Sigmoid colon (tissue), 7 donors: ENCODE results near the gene SOX6. TPM values are rescaled to one million over a fixed set of nuclear protein-coding genes. Genes with fewer than 3 reads are reported as not detected.

Source experiments
- DNase-seq: peaks from one replicate; pipeline ENCODE4 v3.0.0-alpha.2; 2019
- H3K27ac ChIP-seq, 4 donors: fragments of 200-600 bp; sonication (generic); one replicate each; pipeline ENCODE4 v1.5.1; 2016 to 2019; ENCODE audit warnings: mild to moderate bottlenecking in 1 of 4
- H3K27me3 ChIP-seq, 3 donors: fragments of 200-600 bp; sonication (generic); one replicate each; pipeline ENCODE4 v1.5.1; 2019; ENCODE audit warnings: mild to moderate bottlenecking in 1 of 3
- H3K36me3 ChIP-seq, 4 donors: fragments of 200-600 bp; sonication (generic); one replicate each; pipeline ENCODE4 v1.5.1; 2016 to 2019
- H3K4me1 ChIP-seq, 4 donors: fragments of 200-600 bp; sonication (generic); one replicate each; pipeline ENCODE4 v1.5.1; 2017 to 2019
- H3K4me3 ChIP-seq, 4 donors: fragments of 200-600 bp; sonication (generic); one replicate each; pipeline ENCODE4 v1.5.1; 2017 to 2019; ENCODE audit warnings: mild to moderate bottlenecking in 2 of 4, moderate library complexity in 1 of 4
- H3K9me3 ChIP-seq, 4 donors: fragments of 200-600 bp in 3 of 4; sonication (generic) in 3 of 4; one replicate each; pipeline versions ENCODE4 v1.5.1 to v1.6.1; 2013 to 2019
- CTCF ChIP-seq, 4 experiments: fragments of 450-650 bp in 3 of 4; fragments of 200-600 bp in 1 of 4; IDR thresholded peaks; one replicate each; pipeline ENCODE4 v1.5.1; 2016 to 2019; ENCODE audit warnings: antibody characterized with exemption in 4 of 4, mild to moderate bottlenecking in 3 of 4, moderate library complexity in 2 of 4
- EP300 ChIP-seq, 4 donors: sonication (generic); formaldehyde crosslinking; IDR thresholded peaks; one replicate each; pipeline ENCODE4 v1.6.1; 2017; ENCODE audit warnings: antibody characterized with exemption in 4 of 4
- POLR2A ChIP-seq, 2 donors: fragments of 450-650 bp; IDR thresholded peaks; one replicate each; pipeline ENCODE4 v1.6.1; 2016; ENCODE audit warnings: antibody characterized with exemption in 2 of 2, mild to moderate bottlenecking in 2 of 2, moderate library complexity in 2 of 2
- POLR2AphosphoS5 ChIP-seq, 4 donors: sonication (generic); formaldehyde crosslinking; IDR thresholded peaks; one replicate each; pipeline ENCODE4 v1.6.1; 2017; ENCODE audit warnings: antibody characterized with exemption in 4 of 4
- WGBS, 2 donors: extraction: QIAGEN DNeasy Blood & Tissue Kit; methylation state at CpG; one replicate each; pipeline ENCODE4 v1.1.7; 2013; 5-methylcytosine and 5-hydroxymethylcytosine counted together
- intact Hi-C: fragments of 100-400 bp; cut with DNase I; formaldehyde crosslinking; loops from one replicate; pipeline ENCODE4 v1.15.1; 2023
- polyA plus RNA-seq, 3 donors: library from polyadenylated mRNA; stranded (reverse); fragments of 200-250 nt; gene quantifications; one replicate each; pipeline ENCODE4 v1.2.3, GENCODE V29; 2013
- total RNA-seq, 4 donors: library from RNA; depleted of rRNA; stranded (reverse); fragments of >200 nt; gene quantifications; one replicate each; pipeline ENCODE4 v1.1.0, GENCODE V29; 2016
- donor health status: healthy with polysubstance abuse.
- donor health status: Bipolar disorder and iron deficiency.
- donor health status: healthy.

The SOX6 gene
- total and polyA plus RNA-seq, 7 donors: 0.46 to 6.1 (median 1.7) TPM

GRCh38 chr11:16313846-16314245 is 42.5 kb downstream of the SOX6 start:
- H3K4me1 ChIP-seq: no peaks in the 10 kb centered on the region
- H3K36me3 ChIP-seq: no peaks in the 10 kb centered on the region
- TF ChIP-seq CTCF (IDR thresholded peaks at IDR 0.05) (no peak), POLR2A (IDR thresholded peaks at IDR 0.05) (no peak), POLR2AphosphoS5 (IDR thresholded peaks at IDR 0.05) (no peak), EP300 (IDR thresholded peaks at IDR 0.05) (no peak)
- H3K9me3 ChIP-seq: no peaks in the 10 kb centered on the region
- 51 to 82% methylated on average over 1 of the region's 1 CpG for WGBS, 2 donors
- no peak overlapping the region for H3K27ac ChIP-seq
- no peak overlapping the region for H3K4me3 ChIP-seq
- intact Hi-C loops: no loop called here
- DNase-seq: no peak
- no peaks in the 10 kb centered on the region for H3K27me3 ChIP-seq

GRCh38 chr11:16312233-16312765 is 44.0 kb downstream of the SOX6 start:
- TF ChIP-seq POLR2A (IDR thresholded peaks at IDR 0.05): no peak
- no peak for TF ChIP-seq CTCF (IDR thresholded peaks at IDR 0.05)
- no peak for TF ChIP-seq POLR2AphosphoS5 (IDR thresholded peaks at IDR 0.05)
- TF ChIP-seq EP300 (IDR thresholded peaks at IDR 0.05): no peak
- no peak for DNase-seq
- intact Hi-C loops: no loop called here
- 79 to 86% methylated on average over 3 of the region's 3 CpGs for WGBS, 2 donors
- Histone ChIP-seq H3K4me1 (no peaks in the 10 kb centered on the region), H3K9me3 (no peaks in the 10 kb centered on the region), H3K36me3 (no peaks in the 10 kb centered on the region), H3K27ac (no peak overlapping the region), H3K4me3 (no peak overlapping the region), H3K27me3 (no peaks in the 10 kb centered on the region)

GRCh38 chr11:16311831-16312230 is 44.5 kb downstream of the SOX6 start:
- DNase-seq: no peak
- Histone ChIP-seq H3K27me3 (no peaks in the 10 kb centered on the region), H3K9me3 (no peaks in the 10 kb centered on the region), H3K4me3 (no peak overlapping the region), H3K4me1 (no peaks in the 10 kb centered on the region), H3K36me3 (no peaks in the 10 kb centered on the region), H3K27ac (no peak overlapping the region)
- intact Hi-C loops: no loop called here
- TF ChIP-seq POLR2AphosphoS5 (IDR thresholded peaks at IDR 0.05): no peak
- TF ChIP-seq POLR2A (IDR thresholded peaks at IDR 0.05): no peak
- no peak for TF ChIP-seq EP300 (IDR thresholded peaks at IDR 0.05)
- no peak for TF ChIP-seq CTCF (IDR thresholded peaks at IDR 0.05)

GRCh38 chr11:16310943-16311342 is 45.4 kb downstream of the SOX6 start:
- TF ChIP-seq CTCF (IDR thresholded peaks at IDR 0.05) (no peak), POLR2A (IDR thresholded peaks at IDR 0.05) (no peak), EP300 (IDR thresholded peaks at IDR 0.05) (no peak)
- intact Hi-C loops: no loop called here
- no peaks in the 10 kb centered on the region for H3K4me1 ChIP-seq
- DNase-seq: no peak
- no peaks in the 10 kb centered on the region for H3K9me3 ChIP-seq
- H3K36me3 ChIP-seq: no peaks in the 10 kb centered on the region
- no peak overlapping the region for H3K4me3 ChIP-seq
- H3K27ac ChIP-seq: no peak overlapping the region
- H3K27me3 ChIP-seq: no peaks in the 10 kb centered on the region

- Histone ChIP-seq H3K9me3 (no peaks in the 10 kb centered on the region), H3K4me1 (no peaks in the 10 kb centered on the region), H3K27ac (no peak overlapping the region), H3K4me3 (no peak overlapping the region), H3K36me3 (no peaks in the 10 kb centered on the region), H3K27me3 (no peaks in the 10 kb centered on the region)
- 59 to 86% methylated on average over 2 of the region's 2 CpGs for WGBS, 2 donors
- intact Hi-C loops: no loop called here
- DNase-seq: no peak
- TF ChIP-seq EP300 (IDR thresholded peaks at IDR 0.05) (no peak), POLR2A (IDR thresholded peaks at IDR 0.05) (no peak), POLR2AphosphoS5 (IDR thresholded peaks at IDR 0.05) (no peak), CTCF (IDR thresholded peaks at IDR 0.05) (no peak)
These were observed 47.1 kb downstream of the SOX6 start for GRCh38 chr11:16309226-16309625.
